Endodermal cell (in vitro differentiated cells): Measurements from ENCODE around the gene OR10A2. TPM values are rescaled to one million over a fixed set of nuclear protein-coding genes. Genes with fewer than 3 reads are reported as not detected.

Experiments
- DNase-seq: peaks from one replicate; pipeline ENCODE4 v3.0.0-alpha.2; 2017
- H3K27ac ChIP-seq: 2 replicates; pipeline ENCODE4 v1.5.1; 2013; ENCODE audit warnings: mild to moderate bottlenecking, low read depth, low read length, moderate library complexity
- H3K27me3 ChIP-seq: 2 replicates; pipeline ENCODE4 v1.6.1; 2013; ENCODE audit warnings: mild to moderate bottlenecking, low read length, moderate library complexity; ENCODE audit not compliant: insufficient read depth, control insufficient read depth, poor library complexity, severe bottlenecking
- H3K36me3 ChIP-seq: 2 replicates; pipeline ENCODE4 v1.7.0; 2013; ENCODE audit warnings: mild to moderate bottlenecking, low read length, moderate library complexity; ENCODE audit not compliant: control insufficient read depth, insufficient read depth
- H3K4me1 ChIP-seq: one replicate; pipeline ENCODE4 v1.7.0; 2013; ENCODE audit warnings: low read length; ENCODE audit not compliant: control insufficient read depth, insufficient read depth
- H3K4me3 ChIP-seq: 2 replicates; pipeline ENCODE4 v1.5.1; 2013; ENCODE audit warnings: mild to moderate bottlenecking, low read length, moderate library complexity
- H3K9ac ChIP-seq: 2 replicates; pipeline ENCODE4 v1.6.1; 2013; ENCODE audit warnings: mild to moderate bottlenecking, low read length, moderate library complexity; ENCODE audit not compliant: poor library complexity, severe bottlenecking; ENCODE audit errors: extremely low read depth
- H3K9me3 ChIP-seq: 2 replicates; pipeline ENCODE4 v1.6.1; 2013; ENCODE audit warnings: mild to moderate bottlenecking, low read length, moderate library complexity; ENCODE audit not compliant: control insufficient read depth
- H3K27ac Mint-ChIP-seq: 2 replicates; pipeline ENCODE4 v1.8.0; 2020; ENCODE audit warnings: mixed read lengths
- H3K27me3 Mint-ChIP-seq: 2 replicates; pipeline ENCODE4 v1.8.0; 2021; ENCODE audit warnings: mild to moderate bottlenecking, mixed read lengths; ENCODE audit not compliant: insufficient read depth
- H3K36me3 Mint-ChIP-seq: 2 replicates; pipeline ENCODE4 v1.8.0; 2020; ENCODE audit warnings: low read depth, mixed read lengths
- H3K4me1 Mint-ChIP-seq: 2 replicates; pipeline ENCODE4 v1.8.0; 2020; ENCODE audit warnings: mixed read lengths
- H3K4me3 Mint-ChIP-seq: 2 replicates; pipeline ENCODE4 v1.8.0; 2020; ENCODE audit warnings: mild to moderate bottlenecking, moderate library complexity, mixed read lengths
- H3K9me3 Mint-ChIP-seq: 2 replicates; pipeline ENCODE4 v1.8.0; 2020; ENCODE audit warnings: mild to moderate bottlenecking, mixed read lengths
- CTCF ChIP-seq: fragments of 200-600 bp; sonication (generic); conservative IDR thresholded peaks from 2 replicates; pipeline ENCODE4 v1.5.0; 2021; ENCODE audit warnings: antibody characterized with exemption, mild to moderate bottlenecking
- WGBS, 2 experiments: methylation state at CpG; one replicate each; pipeline versions ENCODE4 v1.1.5 to v1.1.7; 2013; ENCODE audit warnings: missing lambda C conversion rate in 2 of 2, mixed read lengths in 1 of 2; ENCODE audit not compliant: insufficient coverage in 1 of 2, insufficient read length in 1 of 2; 5-methylcytosine and 5-hydroxymethylcytosine counted together
- total RNA-seq, 2 donors: library from RNA; stranded (reverse); fragmentation: NEBNext Ultra II Directional in 1 of 2; extraction: Animal tissue kit (Norgen Biotek cat#: 25700) in 1 of 2; gene quantifications; 2 replicates in 1 of 2; 3 replicates in 1 of 2; pipeline ENCODE4 v1.2.1, GENCODE V29; 2021

The OR10A2 gene
- total RNA-seq, 2 donors from 2014 or later = not detected

GRCh38 chr11:6875761-6876160 lies 12.9 kb downstream of the OR10A2 start:
- no peaks in the 10 kb centered on the region for H3K27me3 Mint-ChIP-seq
- no peak for DNase-seq
- H3K9ac ChIP-seq = no peak overlapping the region
- no peaks in the 10 kb centered on the region for H3K36me3 ChIP-seq
- TF ChIP-seq CTCF = no peak
- H3K9me3 ChIP-seq = no peaks in the 10 kb centered on the region
- peaks cover 1% of the 10 kb centered on the region for H3K9me3 Mint-ChIP-seq
- H3K36me3 Mint-ChIP-seq = no peaks in the 10 kb centered on the region
- no peaks in the 10 kb centered on the region for H3K27me3 ChIP-seq
- no peak overlapping the region for H3K27ac Mint-ChIP-seq
- H3K4me1 Mint-ChIP-seq = no peaks in the 10 kb centered on the region
- H3K4me1 ChIP-seq = no peaks in the 10 kb centered on the region
- no peak overlapping the region for H3K4me3 Mint-ChIP-seq
- H3K27ac ChIP-seq = no peak overlapping the region
- no peak overlapping the region for H3K4me3 ChIP-seq
- 85 to 100% methylated on average over 1 to 2 of the region's 2 CpGs for WGBS, 2 experiments

GRCh38 chr11:6876325-6876724 lies 13.5 kb downstream of the OR10A2 start, which contains the start of gene OR10A4:
TSS of gene OR10A4 (plus strand) at chr11:6876625. CDS start at chr11:6876648, 23 bp downstream.
- no peak within 1 kb of the TSS for H3K9ac ChIP-seq
- Mint-ChIP-seq H3K36me3 (no peaks in the 10 kb centered on the region), H3K4me1 (no peaks in the 10 kb centered on the region), H3K27ac (no peak within 1 kb of the TSS), H3K27me3 (no peaks in the 10 kb centered on the region), H3K4me3 (no peak within 1 kb of the TSS), H3K9me3 (peaks cover 1% of the 10 kb centered on the region)
- no peaks in the 10 kb centered on the region for H3K9me3 ChIP-seq
- WGBS, 2 experiments = 82 to 86% methylated on average over 1 of the region's 1 CpG
- no peak for TF ChIP-seq CTCF
- DNase-seq = no peak
- H3K27ac ChIP-seq = no peak within 1 kb of the TSS
- no peak within 1 kb of the TSS for H3K4me3 ChIP-seq
- no peaks in the 10 kb centered on the region for H3K36me3 ChIP-seq
- no peaks in the 10 kb centered on the region for H3K4me1 ChIP-seq
- no peaks in the 10 kb centered on the region for H3K27me3 ChIP-seq

- Histone ChIP-seq H3K27me3 (no peaks in the 10 kb centered on the region), H3K27ac (no peak overlapping the region), H3K36me3 (no peaks in the 10 kb centered on the region), H3K9me3 (no peaks in the 10 kb centered on the region), H3K9ac (no peak overlapping the region), H3K4me1 (no peaks in the 10 kb centered on the region), H3K4me3 (no peak overlapping the region)
- H3K27me3 Mint-ChIP-seq = no peaks in the 10 kb centered on the region
- no peak overlapping the region for H3K27ac Mint-ChIP-seq
- H3K9me3 Mint-ChIP-seq = peaks cover 1% of the 10 kb centered on the region
- 84 to 92% methylated on average over 2 to 3 of the region's 3 CpGs for WGBS, 2 experiments
- H3K36me3 Mint-ChIP-seq = no peaks in the 10 kb centered on the region
- DNase-seq = no peak
- no peaks in the 10 kb centered on the region for H3K4me1 Mint-ChIP-seq
- no peak overlapping the region for H3K4me3 Mint-ChIP-seq
- TF ChIP-seq CTCF = no peak
These were observed 14.1 kb downstream of the OR10A2 start for GRCh38 chr11:6876914-6877313.
